GM19043 (cell line): Measurements from ENCODE around the gene PVR.
"Not testable (repeated sequence)": the region's sequence is repeated elsewhere in the genome, so short reads cannot be mapped to it uniquely, and the experiment has no call there.

Experiments
- ATAC-seq: cut with Tn5 transposase; IDR thresholded peaks from one replicate; pipeline ENCODE4 v1.9.1; 2021; ENCODE audit warnings: low read depth; ENCODE audit not compliant: unreplicated experiment

Gene PVR

DNA sequence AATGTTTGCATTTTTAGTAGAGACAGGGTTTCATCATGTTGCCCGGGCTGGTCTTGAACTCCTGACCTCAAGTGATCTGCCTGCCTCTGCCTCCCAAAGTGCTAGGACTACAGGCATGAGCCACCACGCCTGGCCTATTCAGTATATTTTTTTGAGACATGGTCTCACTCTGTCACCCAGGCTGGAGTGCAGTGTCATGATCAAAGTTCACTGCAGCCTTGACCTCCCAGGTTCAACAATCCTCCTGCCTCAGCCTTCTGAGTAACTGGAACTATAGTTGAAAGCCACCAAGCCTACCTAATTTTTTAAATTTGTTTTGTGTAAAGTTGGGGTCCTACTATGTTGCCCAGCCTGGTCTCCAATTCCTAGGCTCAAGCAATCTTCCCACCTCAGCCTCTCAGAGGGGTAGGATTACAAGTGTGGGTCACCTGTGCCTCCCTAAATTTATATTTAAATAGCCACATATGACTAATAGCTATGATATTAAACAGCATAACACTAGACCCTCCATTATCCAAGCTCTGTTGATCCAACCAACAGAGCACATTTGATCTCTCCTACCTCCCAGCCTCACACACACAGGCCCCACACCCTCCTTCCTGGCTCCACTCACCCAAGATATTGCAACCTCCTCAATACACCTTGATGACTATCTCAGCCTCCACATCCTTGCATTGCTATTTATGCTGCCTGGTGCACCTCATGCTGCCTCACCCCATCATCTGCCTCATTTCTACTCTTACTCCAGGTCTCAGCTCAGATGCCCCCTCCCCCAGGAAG lies 25.5 kb downstream of the PVR start:
- no peak for ATAC-seq

DNA sequence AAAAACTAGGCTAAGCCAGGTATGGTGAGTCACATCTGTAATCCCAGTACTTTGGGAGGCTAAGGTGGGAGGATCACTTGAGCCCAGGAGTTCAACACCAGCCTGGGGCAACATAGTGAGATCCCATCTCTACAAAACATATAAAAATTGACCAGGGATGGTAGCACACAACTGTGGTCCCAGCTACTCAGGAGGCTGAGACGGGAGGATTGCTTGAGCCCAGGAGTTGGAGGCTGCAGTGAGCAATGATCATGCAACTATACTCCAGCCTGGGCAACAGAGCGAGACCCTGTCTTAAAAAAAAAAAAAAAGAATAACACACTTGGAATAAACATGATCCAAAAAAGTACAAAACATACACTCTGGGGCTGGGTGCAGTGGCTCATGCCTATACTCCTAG lies 26.3 kb downstream of the PVR start:
- ATAC-seq: not testable (repeated sequence)

DNA sequence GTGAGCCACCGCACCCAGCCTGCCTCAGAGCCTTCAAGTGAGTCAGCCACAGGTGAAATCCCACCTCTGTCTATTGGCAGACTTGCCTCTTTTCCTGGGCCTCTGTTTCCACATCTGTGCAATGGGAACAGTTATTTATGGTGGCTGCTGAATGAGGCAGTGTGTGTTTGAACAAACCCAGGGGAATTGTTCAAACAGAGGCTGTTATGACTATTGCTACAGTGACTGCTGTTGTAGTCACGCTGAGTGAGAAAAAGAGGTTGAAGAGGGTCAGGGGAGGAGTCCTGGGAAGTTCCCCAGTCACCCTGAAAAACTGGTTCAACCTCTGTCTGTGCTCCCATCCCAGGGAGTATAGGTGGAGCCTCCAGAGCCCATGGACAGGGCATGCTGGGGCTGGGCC lies 27.7 kb downstream of the PVR start, which contains the start of gene CEACAM19:
TSS of gene CEACAM19 (plus strand) at position 83 of the 400 bp plus-strand sequence. CDS start 450 bp downstream, outside the sequence.
- ATAC-seq: no peak

DNA sequence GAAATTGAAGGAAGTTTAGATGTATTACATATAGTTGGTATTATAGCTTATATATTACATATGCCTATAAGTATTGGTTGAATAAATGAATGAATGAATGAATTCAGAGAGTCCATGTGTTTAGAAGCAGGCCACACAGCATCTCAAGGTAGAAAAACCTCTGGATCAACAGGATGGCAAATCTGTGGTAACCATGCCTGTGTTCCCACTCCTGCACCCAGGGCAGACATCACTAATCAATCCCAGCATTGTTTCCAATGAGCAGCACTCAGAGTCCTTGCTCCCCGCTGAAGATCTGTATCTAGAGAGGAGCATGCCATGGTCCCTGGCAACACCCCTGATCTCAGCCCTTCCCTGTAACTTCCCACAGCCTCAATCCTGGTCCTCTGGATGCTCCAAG lies 28.5 kb downstream of the PVR start:
- ATAC-seq: no peak

DNA sequence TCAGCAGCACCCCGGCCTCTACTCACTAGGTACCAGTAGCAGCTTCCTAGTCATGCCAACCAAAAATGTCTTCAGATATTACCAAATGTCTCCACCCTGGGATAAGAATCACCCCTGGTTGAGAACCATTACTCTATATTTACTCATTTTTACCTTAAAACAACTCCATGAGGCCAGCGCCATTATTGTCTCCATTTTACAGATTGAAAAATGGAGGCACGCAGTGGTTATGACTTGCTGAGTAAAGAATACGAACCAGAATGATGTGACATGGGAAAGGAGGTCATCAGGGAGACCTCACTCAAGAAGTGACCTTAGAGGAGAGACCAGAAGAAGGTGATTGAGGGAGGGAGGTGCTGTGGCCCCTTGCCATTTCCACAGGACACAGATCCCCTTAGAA lies 29.8 kb downstream of the PVR start:
- no peak for ATAC-seq

DNA sequence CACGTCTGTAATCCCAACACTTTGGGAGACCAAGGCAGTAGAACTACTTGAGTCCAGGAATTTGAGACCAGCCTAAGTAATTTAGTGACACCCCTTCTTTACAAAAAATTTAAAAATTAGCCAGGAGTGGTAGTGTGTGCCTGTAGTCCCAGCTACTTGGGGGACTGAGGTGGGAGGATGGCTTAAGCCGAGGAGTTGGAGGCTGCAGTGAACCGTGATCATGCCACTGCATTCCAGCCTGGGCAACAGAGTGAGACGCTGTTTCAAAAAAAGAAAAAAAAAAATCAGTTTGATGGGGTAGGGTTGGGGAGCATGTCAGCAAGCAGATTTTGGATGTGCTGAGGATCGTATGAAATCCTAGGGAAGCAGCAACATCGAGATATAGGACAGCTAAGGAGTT lies 31.8 kb downstream of the PVR start:
- ATAC-seq: no peak

DNA sequence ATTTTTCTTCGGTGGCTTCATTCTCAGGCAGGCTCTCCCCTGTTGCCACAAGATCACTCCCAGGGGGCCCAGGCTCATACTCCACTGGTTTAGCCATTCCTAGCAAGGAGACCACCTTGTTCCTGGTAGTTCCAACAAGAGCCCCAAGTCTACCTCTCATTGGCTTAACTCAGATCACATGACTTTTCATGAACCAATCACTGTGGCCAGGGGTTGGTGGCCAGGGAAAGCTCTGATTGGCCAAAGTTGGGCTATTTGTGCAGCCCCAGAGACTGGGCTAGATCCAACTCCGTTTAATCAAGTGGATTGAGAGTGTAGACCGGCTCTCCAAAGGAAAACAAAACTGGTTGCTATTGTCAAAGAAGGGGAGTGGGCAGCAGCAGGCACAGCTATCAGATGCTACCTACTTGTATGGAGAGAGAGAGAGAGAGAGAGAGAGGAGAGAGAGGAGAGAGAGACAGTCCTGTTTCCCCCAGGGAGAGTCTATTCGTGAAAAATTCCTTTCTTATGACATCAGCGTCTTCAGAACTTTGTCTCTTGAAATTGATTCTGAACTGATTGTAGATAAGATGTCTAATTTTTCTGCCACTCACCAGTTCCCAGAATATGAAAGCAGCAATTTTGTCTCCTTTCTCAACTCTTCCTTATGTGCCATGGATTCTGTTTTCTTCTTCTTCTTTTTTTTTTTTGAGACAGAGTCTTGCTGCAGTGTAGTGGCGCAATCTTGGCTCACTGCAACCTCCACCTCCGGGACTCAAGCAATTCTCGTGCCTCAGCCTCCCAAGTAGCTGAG lies 33.5 kb downstream of the PVR start:
- no peak for ATAC-seq

DNA sequence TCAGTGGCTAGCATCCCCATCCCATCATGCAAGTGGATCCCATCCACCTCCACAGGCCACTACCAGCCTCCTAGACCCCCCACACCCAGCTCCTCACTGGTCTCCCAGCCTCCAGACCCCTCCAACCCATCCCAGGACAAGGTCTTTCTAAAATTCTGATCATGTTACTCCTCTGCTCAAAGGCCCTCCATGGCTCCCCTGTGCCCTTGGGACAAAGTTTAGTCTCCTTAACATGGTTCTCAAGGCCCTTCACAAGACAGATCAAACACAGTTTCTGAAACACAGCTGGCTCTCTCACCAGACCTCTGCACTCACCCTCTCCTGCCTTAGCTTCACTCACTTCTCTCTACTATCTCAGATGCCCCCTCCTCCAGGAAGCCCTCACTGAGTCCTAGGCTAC lies 36.8 kb downstream of the PVR start:
- ATAC-seq: no peak

DNA sequence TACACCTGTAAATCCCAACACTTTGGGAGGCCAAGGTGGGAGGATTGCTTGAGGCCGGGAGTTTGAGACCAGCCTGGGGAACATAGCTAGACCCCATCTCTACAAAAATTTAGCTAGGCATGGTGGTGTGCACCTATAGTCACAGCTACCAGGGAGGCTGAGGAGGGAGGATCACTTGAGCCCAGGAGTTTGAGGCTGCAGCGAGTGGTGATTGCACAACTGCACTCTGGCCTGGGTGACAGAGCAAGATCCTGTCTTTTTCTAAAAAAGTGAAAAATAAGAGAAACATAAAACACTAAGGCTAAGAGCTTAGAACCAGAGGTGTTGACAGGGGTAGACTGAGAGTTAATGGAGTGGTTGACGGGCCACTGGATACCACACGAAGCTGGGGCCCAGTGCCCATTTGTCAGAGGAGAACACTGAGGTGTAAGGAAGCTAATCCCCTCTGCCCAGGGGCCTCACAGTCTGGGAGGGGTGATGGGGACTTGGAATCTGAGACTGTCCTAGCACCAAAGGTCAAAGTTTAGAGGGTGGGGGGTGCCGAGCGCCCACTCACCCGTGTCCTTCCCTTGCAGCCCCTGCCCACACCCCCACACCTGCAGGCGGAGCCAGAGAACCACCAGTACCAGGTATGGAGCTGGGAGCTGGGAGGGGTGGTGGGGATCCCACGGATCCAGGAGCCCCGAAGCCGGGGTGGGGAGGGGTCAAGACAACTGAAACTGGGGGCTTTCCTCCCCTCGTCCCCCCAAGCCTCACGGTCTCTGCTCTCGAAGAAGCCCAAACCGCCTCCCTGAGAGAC lies 38.5 kb downstream of the PVR start:
- no peak for ATAC-seq

DNA sequence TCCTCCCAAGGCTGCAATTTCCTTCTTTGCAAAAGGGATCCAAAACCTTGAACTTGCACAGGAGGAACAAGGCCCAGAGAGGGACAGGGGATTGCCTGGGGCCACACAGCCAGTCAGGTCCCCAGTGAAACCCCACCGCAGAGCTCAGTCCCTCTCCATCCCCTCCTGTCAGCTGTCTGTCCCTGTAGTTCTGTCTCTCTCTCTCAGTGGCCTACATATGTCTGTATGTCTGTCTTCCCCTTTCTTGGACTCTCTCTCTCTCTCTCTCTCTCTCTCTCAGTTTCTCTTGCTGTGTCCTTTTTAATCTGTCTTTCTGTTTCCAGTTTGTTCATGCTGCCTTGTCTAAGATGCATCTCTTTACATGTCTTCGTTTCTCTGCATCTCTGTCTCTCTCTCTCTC lies 39.1 kb downstream of the PVR start:
- no peak for ATAC-seq

DNA sequence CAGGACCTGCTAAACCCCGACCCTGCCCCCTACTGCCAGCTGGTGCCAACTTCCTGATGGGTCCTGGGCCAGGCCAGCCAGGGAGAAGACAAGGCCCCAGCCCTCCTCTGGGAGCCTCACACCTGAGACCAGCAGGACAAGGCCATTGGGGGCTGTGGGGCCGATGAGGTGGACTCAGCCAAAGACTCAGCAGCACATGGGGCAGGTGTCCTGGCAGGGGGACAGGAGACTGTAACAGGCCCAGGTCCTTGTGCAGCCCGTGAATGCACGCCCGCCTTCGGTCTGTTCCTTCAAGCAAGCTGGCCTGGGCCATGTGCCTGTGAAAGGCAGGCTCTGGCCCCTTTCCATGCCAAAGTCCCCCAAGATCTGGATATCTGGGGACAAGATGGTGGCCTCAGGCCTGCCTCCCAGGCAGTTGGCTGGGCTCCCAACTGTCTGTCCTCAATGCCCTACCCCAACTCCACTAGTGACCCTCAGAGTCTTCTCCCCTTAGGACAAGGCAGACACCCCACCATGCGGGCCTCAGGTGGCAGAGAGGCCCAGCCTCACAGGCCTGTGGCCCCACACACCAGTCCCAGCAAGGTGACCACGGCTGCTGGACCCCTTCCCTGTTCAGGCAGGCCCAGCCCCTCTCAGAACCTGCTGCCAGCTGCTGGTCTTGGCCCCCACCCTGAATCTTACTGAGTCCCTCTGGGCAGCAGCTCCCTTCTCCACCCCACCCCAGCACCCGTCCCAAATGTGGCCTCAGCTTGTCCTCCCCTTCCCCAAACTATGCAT lies 39.9 kb downstream of the PVR start:
- no peak for ATAC-seq

DNA sequence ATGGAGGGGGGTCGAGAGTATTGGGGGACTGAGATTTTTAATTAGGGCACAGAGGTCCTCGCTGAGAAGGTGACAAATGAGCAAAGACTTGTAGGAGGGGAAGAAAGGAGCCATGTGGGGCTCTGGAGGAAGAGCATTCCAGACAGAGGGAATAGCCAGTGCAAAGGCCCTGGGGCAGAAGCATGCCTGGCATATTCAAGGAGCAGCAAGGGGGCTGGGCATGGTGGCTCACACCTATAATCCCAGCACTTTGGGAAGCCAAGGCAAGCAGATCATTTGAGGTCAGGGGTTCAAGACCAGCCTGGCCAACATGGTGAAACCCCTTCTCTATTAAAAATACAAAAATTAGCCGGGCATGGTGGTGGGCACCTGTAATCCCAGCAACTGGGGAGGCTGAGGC lies 40.7 kb downstream of the PVR start:
- ATAC-seq: not testable (repeated sequence)

DNA sequence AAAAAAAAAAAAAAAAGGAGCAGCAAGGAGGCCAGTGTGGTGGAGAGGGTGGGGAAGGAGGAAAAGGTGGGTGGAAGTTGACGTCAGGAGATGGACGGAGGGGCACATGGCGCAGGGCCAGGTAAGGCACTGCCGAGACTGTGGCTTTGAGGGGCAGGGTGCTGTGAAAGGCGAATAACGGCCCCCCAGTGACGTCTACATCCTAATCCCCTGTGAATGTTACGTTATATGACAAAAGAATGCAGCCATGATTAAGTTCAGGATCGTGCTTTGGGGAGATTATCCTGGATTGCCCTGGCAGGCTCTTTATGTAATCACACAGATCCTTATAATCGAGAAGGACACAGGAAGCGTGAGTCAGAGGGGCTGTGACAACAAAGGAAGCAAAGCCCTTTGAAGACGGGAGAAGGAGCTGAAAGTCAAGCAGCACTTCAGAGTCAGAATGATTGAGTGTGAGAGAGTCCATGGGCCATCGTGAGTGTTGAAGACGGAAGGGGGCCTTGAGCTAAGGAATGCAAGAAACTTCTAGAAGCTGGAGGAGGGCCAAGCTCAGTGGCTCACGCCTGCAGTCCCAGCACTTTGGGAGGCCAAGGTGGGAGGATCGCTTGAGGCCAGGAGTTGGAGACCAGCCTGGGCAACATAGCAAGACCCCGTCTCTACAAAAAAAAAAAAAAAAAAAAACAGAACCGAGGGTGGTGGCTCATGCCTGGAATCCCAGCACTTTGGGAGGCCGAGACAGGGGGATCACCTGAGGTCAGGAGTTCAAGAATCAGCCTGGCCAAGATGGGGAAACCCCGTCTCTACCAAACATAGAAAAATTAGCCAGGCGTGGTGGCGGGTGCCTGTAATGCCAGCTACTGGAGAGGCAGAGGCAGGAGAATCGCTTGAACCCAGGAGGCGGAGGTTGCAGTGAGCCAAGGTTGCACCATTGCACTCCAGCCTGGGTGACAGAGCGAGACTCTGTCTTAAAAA lies 41.5 kb downstream of the PVR start:
- ATAC-seq: no peak

DNA sequence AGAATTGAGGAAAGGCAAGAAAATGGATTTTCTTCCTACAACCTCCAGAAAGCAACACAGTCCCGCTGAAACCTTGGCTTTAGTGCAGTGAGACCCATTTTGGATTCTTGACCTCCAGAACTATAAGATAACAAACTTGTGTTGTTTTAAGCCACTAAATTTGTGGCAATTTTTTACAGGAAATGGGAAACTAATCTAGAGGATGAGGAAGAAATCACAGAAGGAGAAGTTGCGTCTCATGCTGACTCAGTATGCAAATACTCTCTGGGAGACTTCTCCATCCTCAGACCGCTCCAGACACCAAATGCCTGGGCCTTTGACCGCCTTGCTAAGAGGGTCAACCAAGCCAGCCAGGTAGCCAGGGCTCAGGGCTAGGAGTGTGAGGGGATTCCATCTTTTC lies 42.2 kb downstream of the PVR start:
- no peak for ATAC-seq

DNA sequence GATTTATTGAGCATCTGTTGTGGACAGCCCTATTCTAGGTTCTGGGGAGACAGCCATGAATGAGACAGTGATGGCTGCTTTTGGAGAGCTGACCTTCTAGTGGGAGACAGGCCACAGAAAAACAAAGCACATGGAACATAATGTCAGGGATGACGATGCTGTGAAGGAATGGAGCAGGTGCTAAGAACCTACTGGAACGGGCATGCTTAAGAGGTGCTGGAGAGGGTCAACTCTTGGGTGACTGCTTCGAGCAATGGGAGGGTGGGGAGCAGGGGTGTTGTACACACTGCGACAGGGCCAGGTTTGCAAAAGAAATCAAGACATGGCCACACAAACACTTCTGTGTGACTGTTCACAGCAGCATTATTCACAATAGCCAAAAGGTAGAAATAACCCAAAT lies 43.2 kb downstream of the PVR start:
- ATAC-seq: no peak

DNA sequence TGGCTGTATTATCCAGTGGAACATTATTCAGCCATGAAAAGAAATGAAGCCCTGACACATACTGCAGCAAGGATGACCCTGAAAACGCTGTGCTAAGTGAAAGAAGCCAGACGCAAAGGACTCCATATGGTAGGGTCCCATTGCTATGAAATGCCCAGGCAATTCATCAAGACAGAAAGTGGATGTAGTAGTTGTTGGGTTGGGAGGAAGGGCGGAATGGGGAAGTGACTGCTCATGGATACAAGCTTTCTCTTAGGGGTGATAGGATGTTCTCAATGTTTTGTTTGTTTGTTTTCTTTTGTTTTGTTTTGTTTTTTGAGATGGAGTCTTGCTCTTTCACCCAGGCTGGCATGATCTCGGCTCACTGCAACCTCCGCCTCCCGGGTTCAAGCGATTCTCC lies 44.2 kb downstream of the PVR start:
- no peak for ATAC-seq

DNA sequence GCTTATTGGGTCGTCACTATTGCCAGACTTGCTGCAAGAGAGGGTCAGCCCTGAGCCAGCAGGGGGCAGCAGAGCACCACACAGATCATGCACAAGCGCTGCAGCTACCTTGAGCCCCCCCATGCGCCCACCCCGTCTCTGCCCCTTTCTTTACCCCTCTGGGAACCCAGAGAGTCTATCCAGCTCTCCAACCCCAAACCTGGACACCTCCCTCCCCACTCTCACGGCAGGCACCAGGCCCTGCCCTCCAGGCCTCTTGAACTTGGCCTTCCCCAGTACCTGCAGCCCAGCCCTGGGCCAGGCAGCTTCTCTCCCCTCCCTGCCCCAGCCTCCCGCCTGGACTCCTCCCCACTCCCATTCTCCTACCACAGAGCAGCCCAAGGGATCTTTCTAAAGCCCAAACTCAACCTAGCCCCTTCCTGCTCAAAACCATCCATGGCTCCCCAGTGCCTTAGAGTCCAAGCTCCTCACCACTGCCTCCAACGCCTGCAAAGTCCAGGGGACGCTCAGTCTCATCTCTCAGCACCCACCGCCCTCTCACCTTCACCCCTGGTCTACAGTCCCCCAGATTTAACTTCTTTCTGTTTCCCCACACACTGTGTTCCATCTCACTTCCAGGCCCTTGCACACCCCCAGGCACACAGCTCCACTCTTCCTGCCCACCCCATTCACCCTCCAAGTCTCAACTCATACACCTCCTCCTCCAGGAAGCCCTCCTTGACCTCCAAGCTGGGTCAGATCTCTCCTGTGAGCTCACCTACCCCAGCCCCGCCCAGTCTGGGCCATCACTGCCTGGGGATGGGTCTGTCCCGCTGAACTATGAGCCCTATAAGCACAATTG lies 45.8 kb downstream of the PVR start:
- no peak for ATAC-seq

DNA sequence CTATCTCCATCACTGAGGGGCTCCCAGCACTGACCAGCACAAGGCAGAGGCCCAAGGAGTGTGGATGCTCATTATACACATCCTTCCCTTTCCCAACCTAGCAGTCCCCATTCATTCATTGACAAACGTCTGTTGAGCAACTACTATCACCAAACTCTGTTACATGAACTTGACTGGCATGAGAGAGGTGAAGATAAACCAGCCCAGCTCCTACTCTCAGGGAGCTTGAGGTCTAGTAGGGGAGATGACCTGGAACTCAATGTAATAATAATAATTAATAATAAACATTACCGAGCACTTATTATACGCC lies 46.4 kb downstream of the PVR start:
- ATAC-seq: no peak

DNA sequence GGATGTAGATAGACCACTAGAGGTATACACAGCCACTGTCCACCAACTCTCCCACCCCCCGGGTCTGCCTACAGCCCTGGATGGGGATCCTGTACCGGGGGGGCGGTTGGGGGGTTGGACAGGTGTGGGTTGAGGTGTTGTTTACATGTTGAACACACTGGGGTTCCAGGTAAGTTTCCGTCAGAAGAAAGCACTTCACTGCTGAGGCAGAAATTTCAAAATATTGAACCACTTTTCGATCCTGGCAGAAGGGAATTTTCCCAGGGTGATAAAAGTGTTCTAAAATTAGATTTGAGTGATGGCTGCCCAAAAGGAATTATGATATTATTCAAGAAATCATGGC lies 48.6 kb downstream of the PVR start:
- ATAC-seq: no peak
